ENCODE results near the gene EGFL7. TPM values are rescaled to one million over a fixed set of nuclear protein-coding genes. Genes with fewer than 3 reads are reported as not detected.

The EGFL7 gene
- total and polyA plus RNA-seq, 9 donors, result 0.18 to 113 (median 43.4) TPM

GRCh38 chr9:136645352-136645902, 17.3 kb upstream of the EGFL7 start:
- no peaks in the 10 kb centered on the region for H3K9me3 ChIP-seq
- peaks cover 3% of the 10 kb centered on the region for H3K4me1 ChIP-seq (ENCODE audit: insufficient read depth)
- intact Hi-C loops (cut with DNase I), result no loop called here
- no peaks in the 10 kb centered on the region for H3K36me3 ChIP-seq
- TF ChIP-seq EP300 (IDR thresholded peaks at IDR 0.05), result no peak
- no peak for TF ChIP-seq POLR2A (IDR thresholded peaks at IDR 0.05)
- TF ChIP-seq, protein P1, sequence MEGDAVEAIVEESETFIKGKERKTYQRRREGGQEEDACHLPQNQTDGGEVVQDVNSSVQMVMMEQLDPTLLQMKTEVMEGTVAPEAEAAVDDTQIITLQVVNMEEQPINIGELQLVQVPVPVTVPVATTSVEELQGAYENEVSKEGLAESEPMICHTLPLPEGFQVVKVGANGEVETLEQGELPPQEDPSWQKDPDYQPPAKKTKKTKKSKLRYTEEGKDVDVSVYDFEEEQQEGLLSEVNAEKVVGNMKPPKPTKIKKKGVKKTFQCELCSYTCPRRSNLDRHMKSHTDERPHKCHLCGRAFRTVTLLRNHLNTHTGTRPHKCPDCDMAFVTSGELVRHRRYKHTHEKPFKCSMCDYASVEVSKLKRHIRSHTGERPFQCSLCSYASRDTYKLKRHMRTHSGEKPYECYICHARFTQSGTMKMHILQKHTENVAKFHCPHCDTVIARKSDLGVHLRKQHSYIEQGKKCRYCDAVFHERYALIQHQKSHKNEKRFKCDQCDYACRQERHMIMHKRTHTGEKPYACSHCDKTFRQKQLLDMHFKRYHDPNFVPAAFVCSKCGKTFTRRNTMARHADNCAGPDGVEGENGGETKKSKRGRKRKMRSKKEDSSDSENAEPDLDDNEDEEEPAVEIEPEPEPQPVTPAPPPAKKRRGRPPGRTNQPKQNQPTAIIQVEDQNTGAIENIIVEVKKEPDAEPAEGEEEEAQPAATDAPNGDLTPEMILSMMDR (IDR thresholded peaks at IDR 0.05), result no peak
- H3K27me3 ChIP-seq, result no peaks in the 10 kb centered on the region
- H3K4me3 ChIP-seq, result no peak overlapping the region
- H3K27ac ChIP-seq, result peak overlapping the region in 1 of 2 donors; percentile 38
- 73 to 80% (median 79%) methylated on average over 16 to 18 of the region's 18 CpGs for WGBS, 3 donors
- no peak for DNase-seq

DNA sequence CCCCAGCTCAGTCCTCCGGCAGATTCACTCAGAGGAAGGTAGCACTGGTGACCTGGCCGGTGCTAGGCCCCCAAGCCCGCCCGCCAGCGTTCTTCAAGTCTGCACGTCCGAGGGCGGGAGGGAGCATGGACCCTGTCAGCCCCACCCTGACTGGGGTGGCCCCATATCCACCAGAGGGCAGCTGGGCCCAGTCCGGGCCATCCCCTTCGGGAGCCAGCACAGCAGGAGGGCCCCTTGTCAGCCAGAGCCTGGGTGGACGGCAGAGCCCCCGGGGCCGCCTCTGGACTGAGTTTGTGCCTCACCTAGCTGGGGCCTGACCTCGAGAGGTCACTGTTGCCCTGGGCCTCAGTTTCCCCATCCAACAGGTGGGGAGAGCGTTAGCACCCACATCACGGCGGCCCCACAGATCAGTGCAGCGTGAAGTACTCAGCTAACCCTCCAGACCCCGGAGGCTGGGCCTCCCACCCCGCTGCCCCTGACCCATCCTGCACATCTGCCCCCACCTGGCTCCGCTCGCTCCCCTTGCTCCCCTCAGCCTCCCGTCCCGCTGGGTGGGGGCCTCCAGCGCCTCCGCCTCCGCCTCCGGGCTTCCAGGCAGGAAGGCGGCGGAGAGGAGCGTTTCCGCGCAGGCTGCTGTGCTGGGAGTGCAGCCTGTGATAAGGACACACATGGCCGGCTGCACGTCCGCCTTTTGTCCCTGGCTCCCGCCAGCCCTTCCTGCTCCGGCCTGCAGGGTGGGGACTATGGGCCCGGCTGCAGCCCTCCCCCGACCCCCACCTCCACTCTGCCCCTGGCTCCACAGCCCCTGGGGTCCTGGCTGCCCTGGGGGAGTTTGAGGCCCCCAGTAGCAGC, 16.6 kb upstream of the EGFL7 start:
- peak in 3 of 5 donors; percentile 32 to 58 (median 52) for DNase-seq
- WGBS, 3 donors, result 14 to 33% (median 32%) methylated on average over 24 to 40 of the region's 40 CpGs

DNA sequence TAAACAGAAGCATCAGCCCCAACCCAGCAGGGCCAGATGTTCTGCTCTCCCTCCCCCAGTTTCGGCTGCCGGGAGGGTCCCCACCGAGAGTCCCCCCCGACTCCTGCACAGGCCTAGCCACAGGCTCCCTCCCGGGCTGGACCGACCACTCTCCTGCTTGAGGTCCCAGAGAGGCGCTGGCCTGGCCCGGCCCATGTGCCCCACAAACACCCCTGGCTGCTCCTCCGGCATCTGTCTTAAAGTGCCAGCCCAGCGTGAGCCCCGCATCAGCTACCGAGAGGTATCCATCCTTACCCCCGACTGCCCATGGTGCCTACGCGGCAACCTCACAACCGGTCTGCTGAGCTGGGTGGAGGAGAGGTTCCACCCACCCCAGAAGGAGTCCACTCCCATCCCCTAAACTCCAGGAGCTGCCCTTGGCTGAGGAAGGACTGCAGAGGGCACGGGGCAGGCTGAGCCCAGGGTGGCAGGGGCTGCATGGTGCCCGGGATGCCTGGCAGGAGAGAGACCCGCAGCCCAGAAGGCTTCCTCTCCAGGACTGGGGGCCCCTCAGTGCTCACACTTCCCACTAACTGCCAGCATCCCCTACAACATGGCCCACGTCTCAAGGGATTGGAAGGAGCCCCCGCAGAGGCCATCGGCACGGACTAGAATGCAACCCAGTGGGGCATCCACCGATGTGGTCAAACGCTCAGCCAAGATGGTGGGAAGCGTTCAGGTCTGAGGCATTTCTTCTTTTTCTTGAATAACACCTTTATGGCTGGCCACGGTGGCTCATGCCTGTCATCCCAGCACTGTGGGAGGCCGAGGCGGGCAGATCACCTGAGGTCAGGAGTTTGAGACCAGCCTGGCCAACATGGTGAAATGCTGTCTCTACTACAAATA, 15.6 kb upstream of the EGFL7 start:
- 78 to 79% (median 79%) methylated on average over 29 of the region's 29 CpGs for WGBS, 3 donors
- H3K36me3 ChIP-seq, result no peaks in the 10 kb centered on the region
- no peaks in the 10 kb centered on the region for H3K27me3 ChIP-seq
- no peaks in the 10 kb centered on the region for H3K9me3 ChIP-seq
- H3K27ac ChIP-seq, result no peak overlapping the region
- no peak for DNase-seq
- H3K4me3 ChIP-seq, result no peak overlapping the region
- peaks cover 3% of the 10 kb centered on the region for H3K4me1 ChIP-seq (ENCODE audit: insufficient read depth)
- TF ChIP-seq, protein P1 (IDR thresholded peaks at IDR 0.05), result no peak
- TF ChIP-seq EP300 (IDR thresholded peaks at IDR 0.05) (no peak), POLR2A (IDR thresholded peaks at IDR 0.05) (no peak)
- intact Hi-C loops (cut with DNase I), result no loop called here

More for the DNA sequence above, 16.6 kb upstream of the EGFL7 start:
- Histone ChIP-seq H3K9me3 (no peaks in the 10 kb centered on the region), H3K36me3 (no peaks in the 10 kb centered on the region), H3K4me3 (no peak overlapping the region), H3K27ac (peak overlapping the region in 1 of 2 donors; percentile 38), H3K27me3 (no peaks in the 10 kb centered on the region), H3K4me1 (ENCODE audit: insufficient read depth) (peaks cover 3% of the 10 kb centered on the region)
- intact Hi-C loops (cut with DNase I), result no loop called here
- TF ChIP-seq POLR2A (IDR thresholded peaks at IDR 0.05) (no peak), EP300 (IDR thresholded peaks at IDR 0.05) (no peak)
- TF ChIP-seq, protein P1 (IDR thresholded peaks at IDR 0.05), result no peak

GRCh38 chr9:136648751-136649150, 14.0 kb upstream of the EGFL7 start:
- intact Hi-C loops (cut with DNase I), result no loop called here
- H3K36me3 ChIP-seq, result no peaks in the 10 kb centered on the region
- H3K4me3 ChIP-seq, result no peak overlapping the region
- H3K9me3 ChIP-seq, result no peaks in the 10 kb centered on the region
- TF ChIP-seq, protein P1 (IDR thresholded peaks at IDR 0.05), result no peak
- TF ChIP-seq POLR2A (IDR thresholded peaks at IDR 0.05) (no peak), EP300 (IDR thresholded peaks at IDR 0.05) (no peak)
- whole genome bisulfite sequencing, 3 donors, result 37 to 47% (median 40%) methylated on average over 16 of the region's 16 CpGs
- H3K27ac ChIP-seq, result no peak overlapping the region
- H3K27me3 ChIP-seq, result no peaks in the 10 kb centered on the region
- peaks cover 3% of the 10 kb centered on the region for H3K4me1 ChIP-seq (ENCODE audit: insufficient read depth)
- DNase-seq, result peak in 1 of 5 donors; percentile 26

Measured in ovary (tissue), 9 donors.